Measurements from ENCODE around the gene RUNX3. TPM values are rescaled to one million over a fixed set of nuclear protein-coding genes. Genes with fewer than 3 reads are reported as not detected.
A peak's percentile ranks its signal among the peaks of the same experiment; 100 is the strongest.

Gene RUNX3
- total and polyA plus RNA-seq, 4 experiments from 2014 or later: 12.5 to 112 (median 78.0) TPM

- peak overlapping the region; percentile 70 to 96 (median 86) for H3K27ac Mint-ChIP-seq
- peaks cover 45% of the 10 kb centered on the region for H3K4me1 ChIP-seq (ENCODE audit: insufficient read depth, low read length)
- peaks cover 0 to 2% of the 10 kb centered on the region in 2 donors for H3K27me3 Mint-ChIP-seq
- H3K9me3 Mint-ChIP-seq: no peaks in the 10 kb centered on the region
- H3K4me3 ChIP-seq (ENCODE audit: low read length in 2 of 2): no peak overlapping the region
- peak overlapping the region; percentile 69 for H3K27ac ChIP-seq (ENCODE audit: low read depth, low read length)
- CTCF ChIA-PET (ENCODE audit: partially characterized antibody): interaction anchor here (0.6 to 11.9 kb wide), 21 partner anchors 9 to 139 kb away, joined by 3 to 155 read pairs (median 7); partner anchors contain the start of gene RUNX3
- intact Hi-C loops (cut with micrococcal nuclease): loop anchor here (1.0 kb wide), 1 partner anchor 74 kb away; no protein-coding TSS in a partner anchor
- peak; percentile 24 to 58 (median 42) for DNase-seq
- H3K4me3 Mint-ChIP-seq: peak overlapping the region; percentile 69 to 86 (median 76)
- H3K9me3 ChIP-seq (ENCODE audit: control insufficient read depth in 1 of 2, low read length in 2 of 2): no peaks in the 10 kb centered on the region
- peaks cover 13 to 75% (median 41%) of the 10 kb centered on the region in 4 donors for H3K4me1 Mint-ChIP-seq
- no peaks in the 10 kb centered on the region for H3K27me3 ChIP-seq (ENCODE audit: insufficient read depth, low read length)
- H3K36me3 ChIP-seq (ENCODE audit: insufficient read depth, low read length): no peaks in the 10 kb centered on the region
- POLR2A ChIA-PET (ENCODE audit: partially characterized antibody): interaction anchor here (0.9 to 6.2 kb wide), 14 partner anchors 8 to 74 kb away, joined by 3 to 98 read pairs (median 12); partner anchors contain the start of gene RUNX3
- H3K36me3 Mint-ChIP-seq: peaks cover 0 to 4% of the 10 kb centered on the region in 2 donors
These were observed 33.2 kb upstream of the RUNX3 start for GRCh38 chr1:24963099-24963872.

- no peaks in the 10 kb centered on the region for H3K36me3 ChIP-seq (ENCODE audit: insufficient read depth, low read length)
- Mint-ChIP-seq H3K27ac (peak overlapping the region; percentile 81 to 96 (median 86)), H3K36me3 (peaks cover 0 to 4% of the 10 kb centered on the region in 2 donors), H3K27me3 (peaks cover 0 to 2% of the 10 kb centered on the region in 2 donors), H3K4me1 (peaks cover 13 to 84% (median 48%) of the 10 kb centered on the region in 4 donors), H3K9me3 (no peaks in the 10 kb centered on the region), H3K4me3 (peak overlapping the region; percentile 61 to 86 (median 75))
- H3K4me3 ChIP-seq (ENCODE audit: low read length in 2 of 2): no peak overlapping the region
- peak overlapping the region; percentile 69 for H3K27ac ChIP-seq (ENCODE audit: low read depth, low read length)
- H3K9me3 ChIP-seq (ENCODE audit: control insufficient read depth in 1 of 2, low read length in 2 of 2): no peaks in the 10 kb centered on the region
- H3K27me3 ChIP-seq (ENCODE audit: insufficient read depth, low read length): no peaks in the 10 kb centered on the region
- intact Hi-C loops (cut with micrococcal nuclease): no loop called here
- peaks cover 56% of the 10 kb centered on the region for H3K4me1 ChIP-seq (ENCODE audit: insufficient read depth, low read length)
- DNase-seq: no peak
- ChIA-PET POLR2A (ENCODE audit: partially characterized antibody) (interaction anchor here (0.9 to 6.2 kb wide), 5 partner anchors 8 to 71 kb away, joined by 3 to 98 read pairs (median 7); no protein-coding TSS in a partner anchor), CTCF (ENCODE audit: partially characterized antibody) (interaction anchor here (1.0 to 11.9 kb wide), 9 partner anchors 11 to 138 kb away, joined by 3 to 155 read pairs (median 7); partner anchors contain the start of gene RUNX3)
These were observed 32.1 kb upstream of the RUNX3 start for GRCh38 chr1:24961961-24962861.

- H3K27ac Mint-ChIP-seq: peak overlapping the region in 6 of 7 donors; percentile 62 to 90 (median 81)
- DNase-seq: peak in 1 of 5 donors; percentile 32
- CTCF ChIA-PET (ENCODE audit: partially characterized antibody): interaction anchor here (1.0 to 11.9 kb wide), 3 partner anchors 10 to 74 kb away, joined by 3 to 155 read pairs (median 5); no protein-coding TSS in a partner anchor
These were observed 31.3 kb upstream of the RUNX3 start for GRCh38 chr1:24961334-24961733.

GRCh38 chr1:24960071-24960801 is 30.2 kb upstream of the RUNX3 start:
- peaks cover 48% of the 10 kb centered on the region for H3K4me1 ChIP-seq (ENCODE audit: insufficient read depth, low read length)
- ChIA-PET CTCF (ENCODE audit: partially characterized antibody) (interaction anchor here (1.7 to 11.9 kb wide), 2 partner anchors 28 to 75 kb away, joined by 5 to 155 read pairs; no protein-coding TSS in a partner anchor), POLR2A (ENCODE audit: partially characterized antibody) (interaction anchor here (0.9 kb wide), 1 partner anchor 32 kb away, joined by 3 read pairs; no protein-coding TSS in a partner anchor)
- no peaks in the 10 kb centered on the region for H3K36me3 ChIP-seq (ENCODE audit: insufficient read depth, low read length)
- H3K9me3 Mint-ChIP-seq: no peaks in the 10 kb centered on the region
- peak overlapping the region in 6 of 7 donors; percentile 32 to 85 (median 60) for H3K27ac Mint-ChIP-seq
- no peak overlapping the region for H3K4me3 ChIP-seq (ENCODE audit: low read length in 2 of 2)
- H3K36me3 Mint-ChIP-seq: peaks cover under 1 to 4% of the 10 kb centered on the region in 2 donors
- no peaks in the 10 kb centered on the region for H3K9me3 ChIP-seq (ENCODE audit: control insufficient read depth in 1 of 2, low read length in 2 of 2)
- H3K4me1 Mint-ChIP-seq: peaks cover 19 to 73% (median 49%) of the 10 kb centered on the region in 4 donors
- H3K4me3 Mint-ChIP-seq: no peak overlapping the region
- intact Hi-C loops (cut with micrococcal nuclease): no loop called here
- DNase-seq: no peak
- H3K27ac ChIP-seq (ENCODE audit: low read depth, low read length): no peak overlapping the region
- peaks cover 0 to 2% of the 10 kb centered on the region in 2 donors for H3K27me3 Mint-ChIP-seq
- H3K27me3 ChIP-seq (ENCODE audit: insufficient read depth, low read length): no peaks in the 10 kb centered on the region

More at GRCh38 chr1:24961334-24961733, 31.3 kb upstream of the RUNX3 start:
- H3K27me3 ChIP-seq (ENCODE audit: insufficient read depth, low read length): no peaks in the 10 kb centered on the region
- Mint-ChIP-seq H3K4me1 (peaks cover 15 to 77% (median 50%) of the 10 kb centered on the region in 4 donors), H3K9me3 (no peaks in the 10 kb centered on the region), H3K36me3 (peaks cover 0 to 4% of the 10 kb centered on the region in 2 donors), H3K27me3 (peaks cover 0 to 2% of the 10 kb centered on the region in 2 donors), H3K4me3 (peak overlapping the region in 5 of 8 donors; percentile 36 to 53 (median 38))
- H3K9me3 ChIP-seq (ENCODE audit: control insufficient read depth in 1 of 2, low read length in 2 of 2): no peaks in the 10 kb centered on the region
- no peak overlapping the region for H3K27ac ChIP-seq (ENCODE audit: low read depth, low read length)
- H3K4me3 ChIP-seq (ENCODE audit: low read length in 2 of 2): no peak overlapping the region
- POLR2A ChIA-PET (ENCODE audit: partially characterized antibody): interaction anchor here (6.2 kb wide), 1 partner anchor 63 kb away, joined by 98 read pairs; no protein-coding TSS in a partner anchor
- H3K36me3 ChIP-seq (ENCODE audit: insufficient read depth, low read length): no peaks in the 10 kb centered on the region
- intact Hi-C loops (cut with micrococcal nuclease): no loop called here
- peaks cover 52% of the 10 kb centered on the region for H3K4me1 ChIP-seq (ENCODE audit: insufficient read depth, low read length)

- Histone ChIP-seq H3K36me3 (ENCODE audit: insufficient read depth, low read length) (no peaks in the 10 kb centered on the region), H3K4me3 (ENCODE audit: low read length in 2 of 2) (no peak overlapping the region), H3K27ac (ENCODE audit: low read depth, low read length) (no peak overlapping the region), H3K27me3 (ENCODE audit: insufficient read depth, low read length) (no peaks in the 10 kb centered on the region), H3K9me3 (ENCODE audit: control insufficient read depth in 1 of 2, low read length in 2 of 2) (no peaks in the 10 kb centered on the region), H3K4me1 (ENCODE audit: insufficient read depth, low read length) (peaks cover 49% of the 10 kb centered on the region)
- H3K36me3 Mint-ChIP-seq: peaks cover 0 to 5% of the 10 kb centered on the region in 2 donors
- no peaks in the 10 kb centered on the region for H3K27me3 Mint-ChIP-seq
- DNase-seq: no peak
- no peak overlapping the region for H3K4me3 Mint-ChIP-seq
- intact Hi-C loops (cut with micrococcal nuclease): no loop called here
- POLR2A ChIA-PET (ENCODE audit: partially characterized antibody): interaction anchor here (0.9 kb wide), 1 partner anchor 31 kb away, joined by 3 read pairs; no protein-coding TSS in a partner anchor
- H3K9me3 Mint-ChIP-seq: no peaks in the 10 kb centered on the region
- H3K27ac Mint-ChIP-seq: peak overlapping the region in 4 of 7 donors; percentile 32 to 85 (median 69)
- peaks cover 20 to 73% (median 50%) of the 10 kb centered on the region in 4 donors for H3K4me1 Mint-ChIP-seq
- CTCF ChIA-PET (ENCODE audit: partially characterized antibody): interaction anchor here (1.7 to 11.9 kb wide), 2 partner anchors 27 to 76 kb away, joined by 5 to 155 read pairs; no protein-coding TSS in a partner anchor
These were observed 29.5 kb upstream of the RUNX3 start for GRCh38 chr1:24959623-24959975.

Data from CD4-positive, alpha-beta memory T cell (primary cell).